Gastroesophageal sphincter (tissue), 4 donors: ENCODE measurements around the gene MVK. TPM values are rescaled to one million over a fixed set of nuclear protein-coding genes. Genes with fewer than 3 reads are reported as not detected.

Experiments used
- ATAC-seq: fragments of 150-250 bp; one replicate; pipeline ENCODE4 v1.9.1; 2016; ENCODE audit warnings: mild to moderate bottlenecking, moderate library complexity
- H3K27ac ChIP-seq, 4 donors: fragments of 200-600 bp; sonication (generic) in 3 of 4; 1 replicate in 3 of 4; 2 replicates in 1 of 4; pipeline ENCODE4 v1.5.1; 2016 to 2019
- H3K27me3 ChIP-seq: fragments of 200-600 bp; sonication (generic); one replicate; pipeline ENCODE4 v1.5.1; 2019
- H3K36me3 ChIP-seq, 2 donors: fragments of 200-600 bp; sonication (generic); one replicate each; pipeline ENCODE4 v1.5.1; 2019; ENCODE audit warnings: control low read depth in 1 of 2
- H3K4me1 ChIP-seq, 3 donors: fragments of 200-600 bp; sonication (generic); 1 replicate in 2 of 3; 2 replicates in 1 of 3; pipeline ENCODE4 v1.5.1; 2016 to 2019; ENCODE audit warnings: control low read depth in 2 of 3
- H3K4me3 ChIP-seq, 2 donors: fragments of 200-600 bp; sonication (generic); one replicate each; pipeline ENCODE4 v1.5.1; 2019; ENCODE audit warnings: mild to moderate bottlenecking in 1 of 2, moderate library complexity in 1 of 2
- H3K9me3 ChIP-seq, 3 donors: fragments of 200-600 bp; sonication (generic); one replicate each; pipeline ENCODE4 v1.5.1; 2017 to 2019; ENCODE audit warnings: control low read depth in 2 of 3
- CTCF ChIP-seq, 4 experiments: fragments of 200-600 bp in 2 of 4; fragments of 450-650 bp in 2 of 4; sonication (generic) in 1 of 4; IDR thresholded peaks; one replicate each; pipeline ENCODE4 v1.5.1; 2017 to 2019; ENCODE audit warnings: antibody characterized with exemption in 4 of 4, mild to moderate bottlenecking in 2 of 4, moderate library complexity in 2 of 4
- EP300 ChIP-seq: sonication (generic); formaldehyde crosslinking; IDR thresholded peaks from one replicate; pipeline ENCODE4 v1.6.1; 2017; ENCODE audit warnings: antibody characterized with exemption, mild to moderate bottlenecking
- POLR2A ChIP-seq, 2 donors: fragments of 450-650 bp; IDR thresholded peaks; one replicate each; pipeline ENCODE4 v1.6.1; 2017; ENCODE audit warnings: antibody characterized with exemption in 2 of 2, mild to moderate bottlenecking in 2 of 2, moderate library complexity in 1 of 2
- POLR2AphosphoS5 ChIP-seq: sonication (generic); formaldehyde crosslinking; IDR thresholded peaks from one replicate; pipeline ENCODE4 v1.6.1; 2017; ENCODE audit warnings: antibody characterized with exemption
- WGBS, 2 donors: methylation state at CpG; one replicate each; pipeline ENCODE4 v1.1.5; 2018; ENCODE audit warnings: low coverage in 1 of 2; 5-methylcytosine and 5-hydroxymethylcytosine counted together
- total RNA-seq, 4 donors: library from RNA; depleted of rRNA; stranded (reverse); fragments of >200 nt; gene quantifications; one replicate each; pipeline ENCODE4 v1.1.0, GENCODE V29; 2016

The MVK gene
- total RNA-seq, 4 donors from 2014 or later = 6.2 to 18.2 (median 10.4) TPM

- ATAC-seq = no peak
- WGBS, 2 donors = 50 to 60% methylated on average over 1 to 2 of the region's 7 CpGs
- Histone ChIP-seq H3K27me3 (peaks cover 89% of the 10 kb centered on the region), H3K4me3 (no peak overlapping the region), H3K27ac (no peak overlapping the region), H3K9me3 (no peaks in the 10 kb centered on the region), H3K4me1 (peaks cover 0 to 6% (median 0%) of the 10 kb centered on the region in 3 donors), H3K36me3 (no peaks in the 10 kb centered on the region)
- TF ChIP-seq EP300 (no peak), CTCF (IDR thresholded peaks at IDR 0.05) (no peak), POLR2A (IDR thresholded peaks at IDR 0.05) (no peak), POLR2AphosphoS5 (no peak)
These were observed 53.0 kb downstream of the MVK start for GRCh38 chr12:109626378-109627115.

DNA sequence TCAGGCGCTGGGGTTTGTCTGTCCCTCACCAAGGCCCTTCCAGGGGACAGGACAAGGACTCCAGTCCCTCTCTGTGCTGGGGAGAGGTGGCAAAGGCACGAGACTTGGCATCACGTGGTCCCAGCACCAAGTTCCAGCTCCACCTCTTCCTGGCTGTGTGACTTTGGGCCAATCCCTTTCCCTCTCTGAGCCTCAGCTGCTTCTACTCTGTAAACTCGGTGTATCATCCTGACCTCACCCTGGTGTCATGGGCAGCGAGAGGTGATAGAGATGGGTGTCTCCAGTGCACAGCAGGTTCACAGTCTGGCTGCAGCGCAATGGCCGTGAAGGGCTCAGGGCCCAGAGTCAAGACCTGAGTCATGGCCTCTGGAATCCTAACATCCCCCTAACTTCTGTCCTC, 54.0 kb downstream of the MVK start:
- Histone ChIP-seq H3K4me3 (no peak overlapping the region), H3K27me3 (peaks cover 90% of the 10 kb centered on the region), H3K36me3 (no peaks in the 10 kb centered on the region), H3K27ac (no peak overlapping the region), H3K4me1 (no peaks in the 10 kb centered on the region), H3K9me3 (no peaks in the 10 kb centered on the region)
- WGBS, 2 donors = 33% methylated on average over 3 of the region's 7 CpGs; no CpG with 5 or more reads in 1 of the 2 donors
- no peak for ATAC-seq
- TF ChIP-seq POLR2A (IDR thresholded peaks at IDR 0.05) (no peak), CTCF (IDR thresholded peaks at IDR 0.05) (no peak), EP300 (no peak), POLR2AphosphoS5 (no peak)

- ATAC-seq = no peak
- 81 to 87% methylated on average over 5 of the region's 5 CpGs for WGBS, 2 donors
- H3K27me3 ChIP-seq = peaks cover 68% of the 10 kb centered on the region
- no peak overlapping the region for H3K27ac ChIP-seq
- H3K4me3 ChIP-seq = no peak overlapping the region
- H3K36me3 ChIP-seq = no peaks in the 10 kb centered on the region
- no peaks in the 10 kb centered on the region for H3K4me1 ChIP-seq
- H3K9me3 ChIP-seq = no peaks in the 10 kb centered on the region
- TF ChIP-seq POLR2A (IDR thresholded peaks at IDR 0.05) (no peak), POLR2AphosphoS5 (no peak), CTCF (IDR thresholded peaks at IDR 0.05) (no peak), EP300 (no peak)
These were observed 56.5 kb downstream of the MVK start for GRCh38 chr12:109630107-109630506.

GRCh38 chr12:109630815-109631214, 57.2 kb downstream of the MVK start:
- Histone ChIP-seq H3K36me3 (no peaks in the 10 kb centered on the region), H3K9me3 (no peaks in the 10 kb centered on the region), H3K27ac (no peak overlapping the region), H3K4me1 (no peaks in the 10 kb centered on the region), H3K27me3 (peaks cover 61% of the 10 kb centered on the region), H3K4me3 (no peak overlapping the region)
- no peak for TF ChIP-seq EP300
- no peak for TF ChIP-seq POLR2AphosphoS5
- TF ChIP-seq POLR2A (IDR thresholded peaks at IDR 0.05) = no peak
- no peak for TF ChIP-seq CTCF (IDR thresholded peaks at IDR 0.05)
- ATAC-seq = no peak
- WGBS, 2 donors = 70% methylated on average over 3 of the region's 13 CpGs; no CpG with 5 or more reads in 1 of the 2 donors

GRCh38 chr12:109631302-109631701, 57.7 kb downstream of the MVK start:
- no peak overlapping the region for H3K27ac ChIP-seq
- H3K36me3 ChIP-seq = no peaks in the 10 kb centered on the region
- TF ChIP-seq POLR2AphosphoS5 (no peak), CTCF (IDR thresholded peaks at IDR 0.05) (no peak), EP300 (no peak), POLR2A (IDR thresholded peaks at IDR 0.05) (no peak)
- WGBS, 2 donors = 14 to 20% methylated on average over 1 of the region's 5 CpGs
- peaks cover 56% of the 10 kb centered on the region for H3K27me3 ChIP-seq
- no peak for ATAC-seq
- no peaks in the 10 kb centered on the region for H3K4me1 ChIP-seq
- no peaks in the 10 kb centered on the region for H3K9me3 ChIP-seq
- no peak overlapping the region for H3K4me3 ChIP-seq
